PFSK-1 (cell line): ENCODE data around the gene PLAAT3.

ENCODE experiments used
- SIN3A ChIP-seq: IDR thresholded peaks from 2 replicates; pipeline ENCODE4 v1.6.1; 2012; ENCODE audit warnings: mild to moderate bottlenecking, low read length, moderate library complexity, borderline replicate concordance; ENCODE audit not compliant: insufficient read depth
- TAF1 ChIP-seq: IDR thresholded peaks from 2 replicates; pipeline ENCODE4 v1.6.1; 2012; ENCODE audit warnings: low read length, control low read depth, borderline replicate concordance; ENCODE audit not compliant: insufficient read depth

DNA sequence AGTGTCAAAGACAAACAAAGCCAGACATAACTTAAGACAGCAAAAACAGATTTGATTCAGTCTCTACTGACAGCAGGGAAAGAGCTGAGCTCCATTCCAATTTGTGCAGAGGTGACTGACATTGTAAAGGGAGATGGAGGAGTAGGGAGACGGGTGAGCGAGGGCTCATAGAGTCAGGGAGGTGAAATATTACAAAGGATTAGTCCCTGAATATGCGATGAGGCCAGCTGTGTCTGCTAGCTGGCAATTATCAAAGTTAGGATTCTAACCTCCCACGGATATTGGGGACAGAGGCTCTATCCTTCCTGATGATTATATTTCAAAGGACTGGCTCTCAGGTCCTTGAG lies 59.4 kb downstream of the PLAAT3 start:
- TF ChIP-seq SIN3A (no peak), TAF1 (no peak)
